ENCODE results near the gene TREML4. TPM values are rescaled to one million over a fixed set of nuclear protein-coding genes. Genes with fewer than 3 reads are reported as not detected.
"Not testable (repeated sequence)": the region's sequence is repeated elsewhere in the genome, so short reads cannot be mapped to it uniquely, and the experiment has no call there.

Gene TREML4
- not detected for total RNA-seq
- long read RNA-seq, result 0 reads

- ATAC-seq, result no peak
- intact Hi-C loops (cut with DNase I), result no loop called here
- no peak for DNase-seq (ENCODE audit: missing footprints)
Measured at GRCh38 chr6:41228096-41228495, at the start of gene TREML4. TREML4 (plus strand) TSS chr6:41228349; CDS start chr6:41228428, 79 bp downstream.

DNA sequence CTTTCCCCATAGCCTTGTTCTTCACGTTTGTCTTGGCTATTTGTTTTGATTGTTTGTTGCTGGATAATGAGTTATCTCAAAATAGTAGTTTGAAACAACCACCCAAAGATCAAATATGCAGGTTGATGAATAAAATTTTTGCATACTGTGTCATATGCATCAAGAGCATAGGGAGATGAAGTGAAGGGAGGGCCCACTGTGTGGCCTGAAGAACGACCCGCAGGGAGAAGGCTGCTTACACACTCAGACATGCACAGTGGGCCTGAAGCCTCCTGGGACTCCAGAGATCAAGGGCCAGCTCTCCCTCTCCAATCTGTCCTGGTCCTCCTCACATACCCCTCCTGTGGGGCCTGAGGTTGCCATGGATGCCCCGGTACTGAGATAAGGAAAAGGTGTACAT lies 49.0 kb upstream of the TREML4 start:
- intact Hi-C loops (cut with DNase I), result no loop called here
- DNase-seq (ENCODE audit: missing footprints), result no peak
- ATAC-seq, result no peak

GRCh38 chr6:41181566-41181965 lies 46.6 kb upstream of the TREML4 start:
- DNase-seq (ENCODE audit: missing footprints) (no peak), ATAC-seq (no peak)
- intact Hi-C loops (cut with DNase I), result no loop called here

- intact Hi-C loops (cut with DNase I), result no loop called here
- DNase-seq (ENCODE audit: missing footprints), result no peak
- ATAC-seq, result peak; percentile 67
Measured at GRCh38 chr6:41182069-41183034, 45.8 kb upstream of the TREML4 start.

DNA sequence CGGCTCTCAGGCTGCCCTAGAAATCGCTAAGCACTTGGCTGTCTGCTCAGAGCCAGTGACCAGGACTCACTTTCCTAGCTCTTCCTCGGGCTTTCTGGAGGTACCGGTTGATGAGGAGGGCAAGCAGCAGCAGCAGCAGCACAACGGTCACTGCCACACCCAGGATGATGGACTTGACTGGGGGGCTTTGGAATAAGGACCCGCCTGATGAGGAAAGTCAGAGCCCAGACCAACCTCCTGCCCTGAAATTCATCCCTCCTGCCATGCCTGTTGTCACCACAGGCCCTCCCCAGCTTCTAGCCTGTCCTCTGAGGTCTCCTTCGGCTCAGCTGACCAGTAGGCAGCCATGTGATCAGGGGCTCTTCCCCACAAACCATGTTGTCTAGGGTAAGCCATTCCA lies 43.4 kb upstream of the TREML4 start:
- DNase-seq (ENCODE audit: missing footprints) (no peak), ATAC-seq (no peak)
- intact Hi-C loops (cut with DNase I), result no loop called here

- DNase-seq (ENCODE audit: missing footprints), result no peak
- intact Hi-C loops (cut with DNase I), result no loop called here
- no peak for ATAC-seq
Measured at GRCh38 chr6:41186031-41186562, 42.1 kb upstream of the TREML4 start.

DNA sequence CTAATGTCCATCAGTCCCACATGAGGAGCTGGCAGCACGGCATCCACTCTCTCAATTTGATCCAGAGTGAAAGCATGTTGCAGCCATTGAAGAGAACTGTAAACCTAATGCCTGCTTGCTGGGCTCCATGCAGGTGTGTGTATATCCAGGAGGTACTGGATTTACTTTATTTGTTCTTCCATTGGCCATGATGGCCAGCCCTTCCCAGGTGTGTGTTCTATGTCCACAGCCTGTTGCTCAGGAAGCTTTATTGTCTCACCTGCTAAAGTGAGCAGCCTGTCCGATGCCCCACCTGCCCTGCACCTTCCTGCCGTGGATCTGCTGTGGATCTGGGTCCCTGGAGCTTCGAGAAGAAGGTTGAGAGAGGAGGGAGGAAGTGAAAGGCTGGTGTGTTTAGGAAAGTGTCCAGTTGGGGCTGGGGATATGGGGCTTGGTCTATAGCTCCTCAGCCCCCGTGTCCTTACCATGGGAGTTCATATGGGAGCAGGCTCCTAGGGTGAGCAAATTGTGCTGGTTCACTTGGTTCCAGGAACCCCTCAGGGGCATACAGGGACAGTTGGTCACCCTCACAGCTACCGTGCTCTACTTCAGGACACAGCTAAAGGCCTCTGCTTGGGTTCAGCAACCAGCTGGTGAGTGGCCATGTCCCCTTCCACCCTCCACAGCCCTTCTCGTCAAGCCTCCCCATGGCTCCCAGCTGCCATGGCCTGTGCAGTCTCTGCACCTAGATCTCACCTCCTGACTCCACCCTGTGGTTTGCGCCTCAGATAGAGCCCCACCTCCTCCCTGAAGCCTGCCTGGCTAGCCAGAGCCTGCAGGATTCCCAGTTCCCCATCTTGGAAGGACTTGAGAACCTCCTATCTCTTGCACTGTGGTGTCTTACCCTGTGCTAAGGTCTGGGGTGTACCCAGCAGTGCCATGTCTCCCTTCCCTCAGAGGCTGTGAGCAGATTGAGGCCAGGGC lies 39.9 kb upstream of the TREML4 start:
- DNase-seq (ENCODE audit: missing footprints) (no peak), ATAC-seq (no peak)
- intact Hi-C loops (cut with DNase I), result no loop called here

DNA sequence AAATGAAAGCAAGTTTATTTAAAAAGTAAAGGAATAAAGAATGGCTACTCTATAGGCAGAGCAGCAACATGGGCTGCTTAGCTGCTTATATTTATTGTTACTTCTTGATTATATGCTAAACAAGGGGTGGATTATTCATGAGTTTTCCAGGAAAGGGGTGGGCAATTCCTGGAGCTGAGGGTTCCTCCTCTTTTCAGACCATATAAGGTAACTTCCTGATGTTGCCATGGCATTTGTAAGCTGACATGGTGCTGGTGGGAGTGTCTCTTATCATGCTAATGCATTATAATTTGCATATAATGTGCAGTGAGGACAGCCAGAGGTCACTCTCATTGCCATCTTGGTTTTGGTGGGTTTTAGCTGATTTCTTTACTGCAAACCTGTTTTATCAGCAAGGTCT lies 39.1 kb upstream of the TREML4 start:
- intact Hi-C loops (cut with DNase I); DNase-seq (ENCODE audit: missing footprints); ATAC-seq: not testable (repeated sequence)

GRCh38 chr6:41189967-41190366 lies 38.2 kb upstream of the TREML4 start:
- DNase-seq (ENCODE audit: missing footprints) (no peak), ATAC-seq (no peak)
- intact Hi-C loops (cut with DNase I), result loop anchor here (5.0 kb wide), 1 partner anchor 127 kb away; no protein-coding TSS in a partner anchor

- ATAC-seq (no peak), DNase-seq (ENCODE audit: missing footprints) (no peak)
- intact Hi-C loops (cut with DNase I), result loop anchor here (5.0 kb wide), 1 partner anchor 127 kb away; no protein-coding TSS in a partner anchor
Measured at GRCh38 chr6:41190791-41191190, 37.4 kb upstream of the TREML4 start.

DNA sequence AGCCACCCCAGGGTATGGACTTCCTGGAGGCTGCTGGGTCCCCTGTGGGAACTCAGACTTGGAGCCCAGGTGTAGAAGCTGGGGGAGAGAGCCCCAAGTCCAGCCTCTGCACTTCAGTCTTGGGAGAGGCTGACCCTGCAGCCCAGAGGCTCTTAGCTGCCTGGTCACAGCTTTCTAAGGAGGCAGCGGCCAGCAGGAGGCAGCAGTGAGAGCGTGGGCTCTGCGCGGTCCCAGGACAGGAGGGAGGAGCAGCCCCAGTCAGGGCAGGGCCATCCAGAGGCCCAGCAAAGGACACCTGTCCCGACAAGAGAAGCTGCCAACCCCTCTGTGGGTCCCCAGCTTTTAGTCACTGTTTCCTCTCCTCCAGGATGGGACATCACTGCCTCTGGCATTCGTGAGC lies 36.6 kb upstream of the TREML4 start:
- intact Hi-C loops (cut with DNase I), result loop anchor here (5.0 kb wide), 1 partner anchor 126 kb away; no protein-coding TSS in a partner anchor
- ATAC-seq (peak; percentile 53), DNase-seq (ENCODE audit: missing footprints) (peak; percentile 74)

- intact Hi-C loops (cut with DNase I), result loop anchor here (5.0 kb wide), 1 partner anchor 124 kb away; no protein-coding TSS in a partner anchor
- DNase-seq (ENCODE audit: missing footprints), result no peak
- ATAC-seq, result no peak
Measured at GRCh38 chr6:41193171-41193734, 34.9 kb upstream of the TREML4 start.

DNA sequence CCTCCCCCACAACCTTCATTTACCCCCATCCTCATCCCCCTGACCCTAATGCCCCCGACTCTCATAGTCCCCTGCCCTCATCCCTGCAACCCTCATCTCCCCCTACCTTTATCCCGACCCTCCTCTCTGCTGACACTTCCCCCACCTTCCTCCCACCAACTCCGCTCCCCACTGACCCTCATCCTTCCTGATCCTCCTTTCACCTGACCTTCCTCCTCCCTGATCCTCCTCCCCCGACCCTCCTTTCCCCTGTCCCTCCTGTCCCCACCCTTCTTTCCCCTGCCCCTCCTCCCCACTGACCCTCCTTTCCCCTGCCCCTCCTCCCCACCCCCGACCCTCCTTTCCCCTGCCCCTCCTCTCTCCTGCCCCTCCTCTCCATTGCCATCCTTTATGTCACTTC lies 34.3 kb upstream of the TREML4 start:
- DNase-seq (ENCODE audit: missing footprints) (no peak), ATAC-seq (no peak)
- intact Hi-C loops (cut with DNase I), result loop anchor here (5.0 kb wide), 1 partner anchor 123 kb away; no protein-coding TSS in a partner anchor

- ATAC-seq (no peak), DNase-seq (ENCODE audit: missing footprints) (no peak)
- intact Hi-C loops (cut with DNase I), result loop anchor here (5.0 kb wide), 1 partner anchor 123 kb away; no protein-coding TSS in a partner anchor
Measured at GRCh38 chr6:41194386-41194785, 33.8 kb upstream of the TREML4 start.

DNA sequence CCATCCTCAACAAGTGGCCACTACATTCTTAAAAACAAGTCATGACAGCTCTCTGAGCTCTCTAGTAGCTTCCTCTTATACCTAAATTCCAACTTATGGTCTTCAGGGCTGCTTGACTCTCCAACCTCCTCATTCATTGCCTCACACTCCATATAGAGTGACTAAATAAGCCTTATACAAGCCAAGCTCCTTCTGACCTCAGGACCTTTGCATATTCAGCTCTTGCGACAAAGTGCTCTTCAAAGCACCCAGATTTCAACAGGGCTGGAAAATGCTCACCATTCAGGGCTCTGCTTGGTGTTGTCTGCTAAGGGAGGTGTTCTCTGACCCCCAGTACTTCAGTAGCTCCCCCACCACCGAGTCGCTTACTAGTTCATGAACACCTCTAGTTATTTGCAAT lies 30.9 kb upstream of the TREML4 start:
- intact Hi-C loops (cut with DNase I), result no loop called here
- DNase-seq (ENCODE audit: missing footprints) (no peak), ATAC-seq (no peak)

GRCh38 chr6:41199552-41200246 lies 28.4 kb upstream of the TREML4 start:
- intact Hi-C loops (cut with DNase I), result no loop called here
- ATAC-seq, result no peak
- no peak for DNase-seq (ENCODE audit: missing footprints)

- intact Hi-C loops (cut with DNase I), result no loop called here
- DNase-seq (ENCODE audit: missing footprints) (peak; percentile 85), ATAC-seq (peak; percentile 65)
Measured at GRCh38 chr6:41200296-41200900, 27.8 kb upstream of the TREML4 start.
